Fibroblast of the conjunctiva (primary cell): ENCODE results near the gene IKZF3.
"Not testable (repeated sequence)": the region's sequence is repeated elsewhere in the genome, so short reads cannot be mapped to it uniquely, and the experiment has no call there.

Experiments
- DNase-seq: peaks from one replicate; pipeline ENCODE4 v3.0.0-alpha.2; 2010; ENCODE audit warnings: low read depth

Gene IKZF3

GRCh38 chr17:39777534-39778365 lies 86.4 kb downstream of the IKZF3 start:
- no peak for DNase-seq

DNA sequence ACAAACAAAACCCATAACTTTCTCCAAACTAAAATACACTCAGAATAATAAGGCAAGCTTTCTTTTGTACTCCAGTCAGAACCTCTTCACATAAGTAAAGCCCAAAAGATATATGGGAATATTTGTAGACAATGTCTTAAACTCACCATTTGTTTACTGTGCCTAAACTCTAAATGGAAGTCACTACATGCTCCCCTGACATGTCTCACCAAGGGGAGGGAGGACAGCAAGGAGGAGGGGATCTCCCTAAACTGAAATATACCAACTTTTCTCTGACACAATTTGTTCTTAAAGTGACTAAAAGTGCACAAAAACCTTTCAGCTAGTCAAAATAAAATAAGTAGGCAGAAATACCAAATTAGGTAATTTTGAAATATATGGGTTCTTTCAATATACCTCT lies 87.9 kb downstream of the IKZF3 start:
- DNase-seq = no peak

DNA sequence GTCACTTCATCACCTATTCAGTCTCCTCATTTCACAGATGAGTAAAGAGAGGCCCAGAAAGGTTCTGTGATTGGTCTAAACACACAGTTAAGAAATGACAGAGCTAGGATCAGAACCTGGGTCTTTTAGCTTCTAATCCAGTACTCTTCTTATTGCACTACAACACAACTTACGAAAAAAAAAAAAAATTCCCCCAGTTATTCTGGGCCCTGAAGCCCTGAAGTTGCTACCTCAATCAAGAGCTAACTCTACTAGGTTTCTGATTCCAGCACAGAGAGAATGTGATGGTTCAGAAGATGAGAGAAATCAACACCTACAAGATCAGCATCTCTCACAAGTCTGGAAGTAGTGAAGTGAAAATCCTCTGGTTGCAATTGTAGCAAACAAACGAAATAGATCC lies 89.1 kb downstream of the IKZF3 start:
- DNase-seq = no peak

DNA sequence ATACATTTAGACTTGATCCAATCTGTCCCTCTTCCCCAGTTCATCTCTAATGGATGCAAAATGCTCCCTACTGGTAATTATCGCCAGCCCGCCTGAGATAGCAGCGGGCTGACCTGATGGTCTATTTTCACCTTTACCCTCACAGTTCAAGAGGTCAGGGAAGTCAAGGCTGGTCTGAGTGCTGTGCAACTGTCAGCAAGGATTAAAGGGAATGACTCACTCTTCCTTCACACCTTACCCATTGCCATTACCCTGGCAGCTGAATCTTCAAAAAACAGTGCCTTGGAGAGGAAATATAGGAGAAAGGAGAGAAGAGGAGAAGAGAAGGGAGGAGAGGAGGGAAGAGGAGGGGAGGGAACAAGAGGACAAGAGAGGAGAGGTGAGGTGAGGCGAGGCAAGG lies 90.1 kb downstream of the IKZF3 start:
- no peak for DNase-seq

DNA sequence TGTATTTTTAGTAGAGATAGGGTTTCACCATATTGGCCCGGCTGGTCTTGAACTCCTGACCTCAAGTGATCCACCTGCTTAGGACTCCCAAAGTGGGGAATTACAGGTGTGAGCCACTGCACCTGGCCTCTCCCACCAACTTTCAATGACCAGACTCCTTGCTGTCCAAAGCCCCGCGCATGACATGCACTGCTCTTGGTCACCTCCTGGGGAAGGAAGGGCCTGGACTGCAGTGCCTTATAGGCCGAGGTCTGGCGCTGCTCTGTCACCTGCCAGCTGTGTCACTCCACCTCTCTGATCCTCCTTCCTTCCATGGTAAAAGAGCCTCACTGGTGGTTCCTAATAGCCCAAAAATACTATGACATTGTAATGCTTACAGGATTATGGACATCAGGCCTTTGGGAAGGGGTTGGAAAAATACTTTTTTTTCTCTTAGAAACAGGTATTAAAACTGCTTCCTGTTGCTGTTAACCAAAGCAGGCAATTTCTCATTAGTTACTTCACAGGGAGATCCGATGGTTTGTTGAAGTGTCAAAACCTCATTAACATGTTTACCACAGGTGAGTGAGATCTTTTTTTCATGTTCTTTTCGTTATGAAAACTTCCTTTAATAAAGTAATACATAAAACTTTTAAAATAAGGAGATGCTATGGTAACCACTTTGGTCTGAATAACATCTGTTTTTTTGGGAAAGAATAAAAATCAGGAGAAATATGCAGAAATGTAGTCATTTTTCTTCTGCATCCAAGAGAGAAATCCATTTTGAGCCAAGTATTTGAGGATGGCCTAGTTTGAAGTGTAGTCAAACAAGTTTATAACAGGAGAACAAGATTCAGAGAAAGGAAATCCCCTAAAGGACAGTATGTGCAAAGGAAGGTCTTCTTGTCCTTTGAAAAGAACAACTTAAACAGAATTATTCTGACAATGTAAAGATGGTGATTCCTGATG lies 90.9 kb downstream of the IKZF3 start:
- no peak for DNase-seq

DNA sequence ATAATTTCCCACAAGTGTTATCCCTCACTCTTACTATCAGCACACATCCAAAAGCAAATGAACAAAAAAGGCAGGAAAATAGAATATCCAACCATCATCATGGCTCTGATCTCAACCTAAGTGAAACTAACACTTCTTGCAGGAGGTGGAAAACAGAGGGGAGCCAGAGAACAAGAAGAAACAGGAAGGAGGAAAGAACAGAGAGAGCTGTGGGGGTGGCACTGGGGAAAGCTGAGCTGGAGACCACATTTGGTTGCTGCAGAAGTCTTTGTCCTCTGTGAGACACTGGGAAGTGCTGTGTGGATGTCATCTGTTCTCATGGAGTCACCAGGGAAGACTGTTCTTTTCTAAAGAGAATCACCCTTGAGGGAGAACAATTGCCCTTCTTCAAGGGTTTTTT lies 91.7 kb downstream of the IKZF3 start:
- no peak for DNase-seq

GRCh38 chr17:39769974-39770587 lies 94.0 kb downstream of the IKZF3 start:
- DNase-seq = no peak

- DNase-seq = no peak
Observed at GRCh38 chr17:39767147-39767546, 97.0 kb downstream of the IKZF3 start.

DNA sequence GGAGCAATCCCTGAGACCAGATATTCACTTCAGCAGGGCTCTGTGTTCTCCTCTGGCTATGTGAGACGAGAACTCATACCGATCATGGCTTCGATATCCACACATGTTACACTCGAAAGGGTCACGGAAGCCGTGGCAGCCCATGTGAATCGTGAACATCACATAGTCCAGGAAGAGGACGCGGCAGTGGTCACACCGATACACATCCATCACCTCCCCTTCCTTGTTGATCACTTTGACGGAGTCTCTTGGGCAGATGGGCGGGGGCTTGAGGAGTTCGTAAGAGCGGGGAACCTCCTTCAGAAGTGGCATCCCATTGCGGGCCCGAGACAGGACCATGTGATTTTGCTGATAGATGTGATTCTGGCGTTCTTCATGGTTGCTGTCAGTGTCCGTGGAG lies 98.3 kb downstream of the IKZF3 start:
- no peak for DNase-seq

DNA sequence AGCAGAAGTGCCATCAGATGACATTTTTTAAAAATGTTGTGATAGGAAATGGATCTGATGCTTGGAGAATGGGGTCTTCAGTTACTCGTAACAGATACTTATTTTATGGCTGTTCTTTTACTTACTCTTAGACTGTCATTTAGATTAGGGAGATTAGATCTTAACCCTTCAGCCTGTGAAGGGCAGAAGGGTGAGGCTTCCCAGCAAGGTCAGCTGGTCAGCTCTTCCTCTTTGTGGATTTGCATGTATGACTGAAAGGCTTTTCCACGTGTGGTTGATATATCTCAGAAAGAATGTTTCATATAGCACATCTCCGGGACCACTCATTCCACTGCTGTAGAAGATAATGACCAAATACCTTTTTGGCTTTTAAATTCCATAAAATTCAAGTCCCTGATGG lies 98.9 kb downstream of the IKZF3 start:
- DNase-seq = no peak

- not testable (repeated sequence) for DNase-seq
Observed at GRCh38 chr17:39764171-39764570, 99.9 kb downstream of the IKZF3 start.

DNA sequence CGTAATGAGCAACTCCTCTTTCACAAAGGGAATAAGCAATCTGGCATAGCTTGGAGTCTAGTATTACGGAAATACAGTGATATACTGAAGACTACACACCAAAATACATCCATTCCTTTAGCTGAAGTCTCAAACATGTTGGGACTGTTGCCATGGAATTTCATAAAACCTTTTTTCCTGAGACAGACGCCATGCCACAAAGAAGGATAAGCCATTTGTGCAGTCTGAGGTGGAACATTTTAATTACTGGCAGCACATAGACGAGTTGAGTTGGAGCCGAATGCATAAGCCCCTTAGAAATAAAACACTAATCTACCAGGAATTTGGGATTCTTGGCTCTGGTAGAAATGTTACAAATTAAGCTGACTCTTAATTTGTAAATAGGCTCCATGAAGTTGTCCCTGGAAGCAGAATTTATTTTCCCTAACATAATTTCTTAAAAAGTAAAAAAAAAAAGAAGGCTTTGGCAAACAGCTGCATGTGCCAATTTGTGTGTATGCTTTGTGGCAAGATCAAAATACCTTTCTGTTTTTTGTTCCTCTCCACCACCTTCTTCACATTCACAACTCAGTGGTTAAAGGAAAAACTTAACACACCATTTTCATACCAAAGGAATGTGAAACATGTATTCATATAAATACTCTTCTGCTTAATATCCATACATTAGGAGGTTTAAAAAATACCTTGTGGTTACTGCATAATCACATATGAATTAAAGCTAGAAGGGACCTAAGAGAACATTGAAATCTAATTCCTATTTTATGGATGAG lies 100.9 kb downstream of the IKZF3 start:
- no peak for DNase-seq

DNA sequence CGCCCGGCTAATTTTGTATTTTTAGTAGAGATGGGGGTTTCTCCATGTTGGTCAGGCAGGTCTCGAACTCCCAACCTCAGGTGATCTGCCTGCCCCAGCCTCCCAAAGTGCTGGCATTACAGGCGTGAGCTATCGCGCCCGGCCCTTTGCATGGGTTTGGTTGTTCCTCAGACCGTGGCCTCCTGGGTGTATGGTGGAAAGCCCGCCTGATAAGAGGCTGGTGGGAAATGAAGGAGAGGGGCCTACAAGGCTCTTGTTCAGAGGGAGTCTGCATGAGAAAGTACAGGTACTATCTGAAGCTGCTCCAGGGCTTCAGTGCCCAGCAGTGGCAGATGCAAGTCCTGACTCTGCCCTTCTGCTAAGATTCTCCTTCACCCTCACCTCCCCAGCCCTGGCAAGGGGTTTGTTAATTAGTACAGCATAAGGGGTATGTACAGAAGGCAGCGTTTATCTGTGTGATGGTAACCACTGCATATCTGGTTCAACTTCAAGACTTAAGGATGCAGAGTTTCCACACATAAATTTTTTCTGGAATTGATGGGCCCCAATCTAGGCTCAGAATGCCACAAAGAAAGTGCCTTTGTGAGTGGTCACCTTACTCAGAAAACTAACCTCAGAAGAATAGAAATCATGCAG lies 102.1 kb downstream of the IKZF3 start:
- DNase-seq = no peak

DNA sequence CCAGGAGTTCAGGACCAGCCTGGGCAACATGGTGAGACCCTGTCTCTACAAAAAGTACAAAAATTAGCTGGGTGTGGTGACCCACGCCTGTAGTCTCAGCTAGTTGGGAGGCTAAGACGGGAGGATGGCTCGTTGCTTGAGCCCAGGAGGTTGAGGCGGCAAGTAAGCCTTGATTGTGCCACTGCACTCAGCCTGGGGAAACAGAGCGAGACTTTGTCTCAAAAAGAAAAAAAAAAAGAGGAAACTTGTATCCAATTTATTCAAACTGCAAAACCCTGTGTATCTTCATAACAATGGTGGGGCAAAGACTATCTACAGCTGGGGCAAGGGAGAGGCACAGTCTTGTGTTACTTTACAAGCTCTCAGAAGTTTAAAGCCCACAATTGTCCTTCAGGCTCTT lies 104.9 kb downstream of the IKZF3 start:
- no peak for DNase-seq

DNA sequence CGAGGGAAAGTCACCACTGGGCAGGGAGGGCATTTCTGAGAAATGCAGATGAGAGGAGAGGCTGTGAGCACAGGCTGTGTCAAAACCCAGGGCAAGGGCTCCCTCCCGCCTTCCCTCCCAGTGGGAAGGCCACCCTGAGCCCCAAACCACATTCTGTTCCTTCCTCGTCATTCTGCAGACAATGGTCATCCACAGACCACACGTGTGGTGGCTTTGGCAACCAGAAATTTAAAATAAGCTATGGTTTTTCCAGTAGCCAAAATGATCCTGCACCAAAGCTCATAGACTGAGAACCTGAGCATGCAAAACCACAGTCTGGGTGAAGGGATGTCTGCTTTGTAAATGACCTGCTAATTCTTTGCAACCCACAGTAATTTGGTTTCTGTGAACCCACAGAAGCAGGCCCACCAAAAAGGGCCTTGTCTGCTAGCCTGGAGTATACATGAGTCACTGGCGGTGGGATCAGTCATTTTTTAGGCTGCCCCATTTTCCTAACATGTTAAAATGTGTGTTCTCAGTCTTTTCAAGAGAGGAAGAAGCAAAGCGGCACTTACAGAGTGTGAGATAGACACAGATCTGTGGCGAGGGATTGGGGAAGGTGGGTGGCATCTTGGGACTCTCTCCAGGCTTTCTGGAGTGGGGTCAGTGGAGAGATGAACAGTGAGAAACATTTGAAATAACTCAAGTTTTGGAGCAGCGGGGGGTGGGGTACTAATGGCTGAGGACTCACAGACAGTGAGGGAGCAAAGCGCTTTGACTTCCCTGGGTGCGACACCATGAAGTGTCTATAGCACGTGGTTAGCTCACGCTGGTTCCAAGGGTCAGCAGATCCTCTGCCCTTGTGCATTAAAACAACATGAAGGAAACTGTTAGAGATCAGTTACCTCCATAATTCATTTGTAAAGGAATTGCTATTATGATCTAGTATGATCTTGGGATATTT lies 105.9 kb downstream of the IKZF3 start:
- no peak for DNase-seq

DNA sequence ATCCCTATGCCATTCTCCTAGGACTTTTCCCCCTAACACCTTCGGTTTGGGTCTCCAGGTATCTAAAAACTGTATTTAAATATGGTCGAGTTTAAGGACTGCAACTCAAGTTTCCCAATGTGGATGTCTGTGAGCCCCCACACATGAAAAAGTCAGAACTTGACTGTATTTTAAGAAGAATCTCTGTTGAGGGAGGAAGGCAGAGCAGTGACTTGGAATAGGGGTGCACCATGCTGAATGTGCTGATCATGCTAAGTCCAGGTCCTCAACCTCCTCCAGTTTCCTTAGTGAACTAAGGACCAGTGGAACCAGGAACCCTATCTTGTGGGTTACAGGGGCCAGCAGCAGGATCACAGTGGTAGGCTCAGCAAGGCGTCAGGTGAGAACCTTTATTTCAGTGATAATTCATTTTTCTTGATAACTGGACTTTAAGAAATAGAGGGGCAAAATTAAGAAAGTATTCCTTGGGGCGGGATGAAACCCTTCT lies 106.9 kb downstream of the IKZF3 start:
- DNase-seq = no peak

GRCh38 chr17:39756380-39757079 lies 107.6 kb downstream of the IKZF3 start:
- DNase-seq = no peak

- DNase-seq = no peak
Observed at GRCh38 chr17:39755554-39756379, 108.3 kb downstream of the IKZF3 start.
